Activated naive CD4-positive, alpha-beta T cell treated with anti-CD3 and anti-CD28 coated beads for 36 hours (primary cell): Measurements from ENCODE around the gene CFAP45. TPM values are rescaled to one million over a fixed set of nuclear protein-coding genes. Genes with fewer than 3 reads are reported as not detected.

Experiments
- CTCF ChIA-PET: fragments of 350-600 bp; sonication (Branson Sonifier 250); formaldehyde crosslinking; loops from one replicate; lab custom pipeline; 2021; ENCODE audit warnings: antibody characterized with exemption; lab: Charles Lee
- DNase-seq: peaks from one replicate; pipeline ENCODE4 v3.0.0-alpha.2; 2020
- H3K27ac Mint-ChIP-seq: one replicate; pipeline ENCODE4 v1.8.0; 2021; ENCODE audit warnings: mild to moderate bottlenecking, mixed read lengths
- H3K27me3 Mint-ChIP-seq: one replicate; pipeline ENCODE4 v1.8.0; 2021; ENCODE audit warnings: low read depth, mixed read lengths
- H3K36me3 Mint-ChIP-seq: one replicate; pipeline ENCODE4 v1.8.0; 2021; ENCODE audit warnings: low read depth, mixed read lengths
- H3K4me1 Mint-ChIP-seq: one replicate; pipeline ENCODE4 v1.8.0; 2021; ENCODE audit warnings: low read depth, mixed read lengths
- H3K4me3 Mint-ChIP-seq: one replicate; pipeline ENCODE4 v1.8.0; 2021; ENCODE audit warnings: mild to moderate bottlenecking, moderate library complexity, mixed read lengths
- H3K9me3 Mint-ChIP-seq: one replicate; pipeline ENCODE4 v1.8.0; 2021; ENCODE audit warnings: mixed read lengths
- intact Hi-C: fragments of 100-400 bp; cut with micrococcal nuclease; formaldehyde crosslinking; loops from one replicate; pipeline ENCODE4 v1.15.1; 2023
- total RNA-seq, 2 experiments: library from RNA; stranded (reverse); gene quantifications; one replicate each; pipeline ENCODE4 v1.2.3, GENCODE V29; 2021

CFAP45 gene
- total RNA-seq, 2 experiments from 2014 or later = 2.1 to 2.6 TPM

DNA sequence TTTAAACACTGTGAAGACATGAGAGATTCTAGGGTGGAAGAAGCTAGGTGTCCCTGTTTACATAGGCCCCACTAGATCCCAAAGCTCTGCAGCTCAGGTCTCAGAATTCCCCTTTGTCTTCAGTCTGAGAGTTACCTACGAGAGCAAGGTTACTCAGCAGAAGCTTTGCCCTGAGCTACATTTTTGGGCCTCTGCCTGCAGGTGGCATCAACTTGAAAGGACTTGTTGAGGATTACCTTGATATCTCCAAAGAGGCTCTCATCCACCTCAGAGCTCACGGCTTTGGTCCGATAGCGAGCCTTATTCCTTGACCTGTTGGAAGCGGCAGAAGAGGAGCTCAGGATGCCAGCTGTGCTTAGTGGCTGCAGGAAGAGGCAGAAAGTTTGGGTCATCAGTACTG is 7.0 kb downstream of the CFAP45 start:
- intact Hi-C loops = loop anchor here (2.0 to 10.0 kb wide), 2 partner anchors 32 to 758 kb away; partner anchors contain the start of gene TAGLN2
- Mint-ChIP-seq H3K4me1 (peaks cover 6% of the 10 kb centered on the region), H3K9me3 (no peaks in the 10 kb centered on the region), H3K36me3 (no peaks in the 10 kb centered on the region), H3K4me3 (no peak overlapping the region), H3K27me3 (no peaks in the 10 kb centered on the region), H3K27ac (no peak overlapping the region)
- DNase-seq = peak; percentile 36
- CTCF ChIA-PET = interaction anchor here (0.6 to 9.6 kb wide), 27 partner anchors 8 to 680 kb away, joined by 3 to 303 read pairs (median 4); partner anchors contain the start of genes DUSP23, FCRL6 and SLAMF8

DNA sequence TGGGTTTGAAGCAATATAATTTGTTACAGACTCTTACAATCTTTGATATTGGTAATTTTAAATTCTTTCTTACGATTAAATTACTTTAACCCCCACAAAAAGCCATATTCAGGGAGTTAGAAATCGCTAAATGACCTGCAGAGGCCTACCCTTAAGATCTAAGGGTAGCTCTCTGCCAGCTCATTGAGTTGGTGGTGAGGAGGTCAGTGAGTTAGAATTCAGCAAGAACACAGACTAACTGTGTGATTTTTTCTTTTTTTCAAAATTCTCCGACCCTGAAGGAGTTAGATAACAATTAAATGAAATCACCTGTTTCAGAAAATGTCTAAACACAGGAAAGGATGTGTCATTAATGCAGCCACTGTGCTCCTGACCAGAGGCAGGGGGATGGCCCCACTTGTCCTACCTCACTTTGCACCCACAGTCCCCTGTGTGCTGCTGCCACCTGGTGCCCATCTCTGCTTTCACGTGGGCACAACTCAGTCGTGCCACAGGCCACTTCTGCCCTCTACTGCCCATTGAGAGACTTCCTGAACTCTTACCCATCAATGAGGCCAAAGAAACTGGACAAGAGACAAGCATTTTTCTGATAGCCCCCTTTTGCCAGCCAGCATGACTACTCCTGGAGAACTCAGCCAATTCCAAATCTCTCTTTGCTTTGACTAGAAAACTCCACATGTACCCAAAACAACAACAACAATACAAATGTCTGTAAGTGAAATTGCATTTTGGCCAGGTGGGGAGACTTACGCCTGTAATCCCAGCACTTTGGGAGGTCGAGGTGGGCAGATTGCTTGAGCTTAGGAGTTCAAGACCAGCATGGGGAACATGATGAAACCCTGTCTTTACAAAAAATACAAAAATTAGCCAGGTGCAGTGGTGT is 8.4 kb downstream of the CFAP45 start:
- DNase-seq = peak; percentile 87
- CTCF ChIA-PET = interaction anchor here (0.6 to 9.6 kb wide), 36 partner anchors 11 to 681 kb away, joined by 3 to 303 read pairs (median 4); partner anchors contain the start of genes DUSP23, FCRL6 and SLAMF8
- Mint-ChIP-seq H3K9me3 (no peaks in the 10 kb centered on the region), H3K27me3 (no peaks in the 10 kb centered on the region), H3K36me3 (no peaks in the 10 kb centered on the region), H3K27ac (no peak overlapping the region), H3K4me3 (no peak overlapping the region), H3K4me1 (peaks cover 6% of the 10 kb centered on the region)
- intact Hi-C loops = loop anchor here (1.0 to 10.0 kb wide), 9 partner anchors 33 to 757 kb away; partner anchors contain the start of genes DUSP23, IGSF9 and TAGLN2

DNA sequence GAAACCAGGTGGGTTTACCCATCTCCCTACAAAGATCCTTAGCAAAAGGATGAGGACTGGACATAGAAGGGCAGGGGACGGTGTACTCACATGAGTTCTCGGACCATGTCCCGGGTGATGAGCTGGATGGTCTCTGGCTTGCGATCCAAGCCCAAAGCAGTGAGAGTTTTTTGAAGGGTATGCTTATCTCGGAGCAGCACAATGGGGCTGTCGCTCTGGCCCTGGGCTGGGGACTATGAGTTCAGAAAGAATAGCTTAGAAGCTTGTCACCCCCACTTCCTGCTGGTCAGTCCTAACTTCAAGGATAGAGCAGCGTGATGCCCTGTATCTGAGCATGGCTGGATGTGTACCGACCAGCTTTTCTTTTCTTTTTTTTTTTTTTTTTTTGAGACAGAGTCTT is 9.6 kb downstream of the CFAP45 start:
- Mint-ChIP-seq H3K27ac (no peak overlapping the region), H3K36me3 (no peaks in the 10 kb centered on the region), H3K4me1 (peaks cover 6% of the 10 kb centered on the region), H3K9me3 (no peaks in the 10 kb centered on the region), H3K4me3 (no peak overlapping the region), H3K27me3 (no peaks in the 10 kb centered on the region)
- DNase-seq = no peak
- CTCF ChIA-PET = interaction anchor here (0.6 to 9.6 kb wide), 18 partner anchors 11 to 680 kb away, joined by 3 to 303 read pairs (median 4); partner anchors contain the start of genes DUSP23 and FCRL6
- intact Hi-C loops = loop anchor here (2.0 to 10.0 kb wide), 4 partner anchors 36 to 756 kb away; partner anchors contain the start of gene IGSF9

DNA sequence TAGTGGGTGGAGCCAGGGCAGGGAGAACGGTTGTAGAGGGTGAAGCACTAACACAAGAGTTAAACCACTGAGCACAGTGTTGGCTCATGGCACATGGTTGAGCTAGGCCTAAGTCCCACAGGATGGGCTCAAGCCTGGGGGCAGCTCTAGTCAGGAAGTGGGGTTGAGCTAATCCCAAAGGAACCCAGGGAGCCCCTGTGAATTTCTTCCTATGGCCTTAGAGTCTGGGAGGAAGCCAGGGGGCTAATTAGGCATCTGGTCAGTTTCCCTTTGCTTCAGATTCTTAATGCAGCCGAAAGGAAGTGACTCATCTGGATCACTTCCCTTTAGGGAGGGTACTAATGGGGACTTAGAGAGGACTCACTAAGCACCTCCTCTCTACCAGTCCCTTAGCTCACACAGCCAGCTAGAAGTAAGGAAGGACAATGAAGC is 10.1 kb downstream of the CFAP45 start:
- CTCF ChIA-PET = interaction anchor here (0.6 to 9.6 kb wide), 16 partner anchors 26 to 239 kb away, joined by 3 to 303 read pairs (median 4); partner anchors contain the start of genes DUSP23 and FCRL6
- H3K4me3 Mint-ChIP-seq = no peak overlapping the region
- DNase-seq = no peak
- no peaks in the 10 kb centered on the region for H3K9me3 Mint-ChIP-seq
- no peaks in the 10 kb centered on the region for H3K27me3 Mint-ChIP-seq
- no peak overlapping the region for H3K27ac Mint-ChIP-seq
- H3K36me3 Mint-ChIP-seq = no peaks in the 10 kb centered on the region
- intact Hi-C loops = loop anchor here (2.0 to 10.0 kb wide), 4 partner anchors 35 to 755 kb away; partner anchors contain the start of gene IGSF9
- peaks cover 6% of the 10 kb centered on the region for H3K4me1 Mint-ChIP-seq

DNA sequence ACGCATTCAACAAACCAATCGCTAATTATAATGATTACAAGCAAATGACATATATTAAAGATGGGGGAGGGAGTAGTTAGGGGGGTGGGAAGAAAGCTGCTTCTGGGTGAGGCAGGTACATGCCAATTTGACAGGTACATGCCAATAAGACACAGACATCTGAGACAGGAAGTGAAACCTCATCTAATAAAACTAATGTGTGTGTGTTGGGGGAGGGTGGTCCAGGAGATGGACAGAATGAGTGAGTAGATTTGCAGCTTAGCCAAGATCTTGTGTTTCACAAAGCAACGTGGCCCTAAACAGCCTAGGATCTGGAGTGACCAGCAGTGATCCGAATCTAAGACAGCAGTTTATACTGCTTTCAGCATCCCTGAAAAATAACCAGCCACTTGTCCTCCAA is 10.8 kb downstream of the CFAP45 start:
- CTCF ChIA-PET = interaction anchor here (1.0 to 9.6 kb wide), 7 partner anchors 25 to 164 kb away, joined by 3 to 303 read pairs (median 5); partner anchors contain the start of genes DUSP23 and FCRL6
- Mint-ChIP-seq H3K36me3 (no peaks in the 10 kb centered on the region), H3K27me3 (no peaks in the 10 kb centered on the region), H3K4me3 (no peak overlapping the region), H3K4me1 (peaks cover 6% of the 10 kb centered on the region), H3K27ac (no peak overlapping the region), H3K9me3 (no peaks in the 10 kb centered on the region)
- intact Hi-C loops = no loop called here
- no peak for DNase-seq

DNA sequence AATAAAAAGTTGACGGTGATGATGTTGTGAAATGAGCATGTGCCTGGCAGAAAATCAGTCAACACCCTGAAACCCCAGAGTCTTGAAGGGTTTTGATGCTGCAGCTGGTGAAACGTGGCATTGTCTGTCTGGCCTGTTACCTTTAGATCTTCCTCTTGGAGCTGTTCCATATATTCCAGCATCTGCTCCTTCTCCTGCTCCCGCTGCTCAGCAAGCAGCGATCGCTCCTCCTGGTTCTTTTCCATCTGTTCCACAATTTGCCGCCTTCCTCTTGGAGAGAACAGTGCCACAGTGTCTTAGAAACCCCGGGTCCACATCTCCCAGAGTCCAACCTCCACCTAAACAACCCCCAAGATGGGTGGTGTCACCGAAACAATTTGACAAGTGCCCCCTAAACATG is 15.7 kb downstream of the CFAP45 start:
- H3K27ac Mint-ChIP-seq = no peak overlapping the region
- no peak for DNase-seq
- H3K4me3 Mint-ChIP-seq = no peak overlapping the region
- no peaks in the 10 kb centered on the region for H3K27me3 Mint-ChIP-seq
- CTCF ChIA-PET = interaction anchor here (1.1 to 1.5 kb wide), 2 partner anchors 8 to 85 kb away, joined by 3 read pairs; no protein-coding TSS in a partner anchor
- intact Hi-C loops = no loop called here
- H3K36me3 Mint-ChIP-seq = no peaks in the 10 kb centered on the region
- H3K4me1 Mint-ChIP-seq = no peaks in the 10 kb centered on the region
- no peaks in the 10 kb centered on the region for H3K9me3 Mint-ChIP-seq

DNA sequence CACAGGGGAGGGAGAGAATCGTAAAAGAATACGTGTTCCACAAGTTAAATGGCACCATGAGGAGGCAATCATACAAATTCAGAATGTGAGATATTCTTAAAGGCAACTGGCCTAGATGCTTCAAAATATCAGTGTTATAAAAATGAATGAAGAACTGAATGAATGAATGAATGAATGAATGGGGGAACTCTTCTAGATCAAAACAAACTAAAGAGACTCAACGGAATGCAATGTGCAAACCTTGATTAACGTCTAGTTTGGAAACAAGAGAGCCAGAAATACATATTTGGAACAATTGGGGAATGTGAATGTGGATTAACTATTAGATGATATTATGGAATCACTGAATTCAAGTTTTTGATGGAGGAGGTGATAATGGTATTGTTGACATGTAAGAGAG is 16.8 kb downstream of the CFAP45 start:
- CTCF ChIA-PET = interaction anchor here (0.8 to 1.0 kb wide), 2 partner anchors 84 to 85 kb away, joined by 3 to 4 read pairs; no protein-coding TSS in a partner anchor
- no peak overlapping the region for H3K27ac Mint-ChIP-seq
- H3K27me3 Mint-ChIP-seq = no peaks in the 10 kb centered on the region
- H3K36me3 Mint-ChIP-seq = no peaks in the 10 kb centered on the region
- intact Hi-C loops = no loop called here
- no peak overlapping the region for H3K4me3 Mint-ChIP-seq
- H3K4me1 Mint-ChIP-seq = no peaks in the 10 kb centered on the region
- no peak for DNase-seq
- H3K9me3 Mint-ChIP-seq = no peaks in the 10 kb centered on the region

DNA sequence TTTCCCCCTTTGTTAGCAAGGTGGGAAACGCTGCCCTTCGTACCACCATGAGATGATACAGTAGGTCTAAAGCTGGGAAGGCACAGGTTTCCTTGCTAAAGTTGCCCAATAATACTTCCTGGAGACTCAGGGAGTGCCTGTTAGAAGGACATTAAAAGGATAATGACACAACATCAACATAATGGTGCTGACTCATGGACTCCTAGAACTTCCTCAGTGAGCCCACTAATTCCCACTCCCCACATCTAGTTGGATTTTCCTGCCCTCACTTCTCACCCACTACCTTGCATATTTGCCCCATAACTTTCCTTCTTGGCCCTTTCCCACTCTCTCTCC is 17.5 kb downstream of the CFAP45 start:
- DNase-seq = no peak
- no peak overlapping the region for H3K27ac Mint-ChIP-seq

DNA sequence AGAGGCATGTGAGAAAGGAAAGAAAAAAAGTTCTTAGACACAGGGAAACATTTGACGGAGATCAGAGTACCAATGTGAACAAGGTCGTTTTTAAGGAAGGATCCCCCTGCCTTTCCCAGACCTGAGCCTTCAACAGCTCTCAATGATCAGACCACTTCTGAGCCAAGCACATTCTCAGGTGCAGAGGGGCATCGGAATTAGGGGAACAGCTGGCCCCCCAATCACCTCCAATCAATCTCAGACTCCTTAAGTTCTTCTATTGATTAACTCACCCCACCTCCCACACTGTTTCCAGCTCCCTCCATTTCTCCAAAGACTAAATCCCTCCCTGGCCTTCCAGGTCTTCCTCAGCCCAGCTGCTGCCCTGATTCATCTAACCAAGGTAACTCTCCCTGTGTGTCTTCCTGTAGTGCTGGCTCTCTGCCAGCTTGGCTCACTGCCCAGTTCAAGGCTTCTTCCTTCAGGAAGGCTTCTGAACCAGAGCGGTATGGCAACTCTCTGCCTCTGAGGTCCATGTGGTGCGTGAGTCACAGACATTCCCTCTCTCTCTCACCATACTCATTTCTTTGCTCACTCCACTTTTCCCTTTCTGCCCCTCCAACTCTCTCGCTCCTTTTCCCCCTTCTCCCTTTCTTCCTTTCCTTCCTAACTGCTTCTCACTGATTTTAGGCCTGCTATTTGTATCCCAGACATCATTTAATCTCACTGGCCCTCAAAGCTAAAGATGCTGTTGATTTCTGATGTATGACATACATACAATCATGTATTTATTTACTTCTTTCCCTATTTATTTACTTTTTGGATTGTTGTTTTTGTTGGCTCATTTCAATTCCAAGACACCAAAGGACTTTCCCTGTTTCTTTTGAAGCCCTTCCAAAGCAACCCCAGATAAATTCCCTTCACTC is 18.1 kb downstream of the CFAP45 start:
- intact Hi-C loops = no loop called here
- Mint-ChIP-seq H3K27ac (no peak overlapping the region), H3K27me3 (no peaks in the 10 kb centered on the region), H3K36me3 (no peaks in the 10 kb centered on the region), H3K4me3 (no peak overlapping the region), H3K4me1 (no peaks in the 10 kb centered on the region), H3K9me3 (no peaks in the 10 kb centered on the region)
- peak; percentile 47 for DNase-seq
- CTCF ChIA-PET = interaction anchor here (1.0 to 2.3 kb wide), 2 partner anchors 83 kb away, joined by 4 to 6 read pairs; no protein-coding TSS in a partner anchor

More for the DNA sequence above, 17.5 kb downstream of the CFAP45 start:
- H3K4me3 Mint-ChIP-seq = no peak overlapping the region
- no peaks in the 10 kb centered on the region for H3K4me1 Mint-ChIP-seq
- intact Hi-C loops = no loop called here
- no peaks in the 10 kb centered on the region for H3K27me3 Mint-ChIP-seq
- H3K9me3 Mint-ChIP-seq = no peaks in the 10 kb centered on the region
- CTCF ChIA-PET = interaction anchor here (0.8 to 1.0 kb wide), 2 partner anchors 83 to 85 kb away, joined by 3 to 4 read pairs; no protein-coding TSS in a partner anchor
- no peaks in the 10 kb centered on the region for H3K36me3 Mint-ChIP-seq

DNA sequence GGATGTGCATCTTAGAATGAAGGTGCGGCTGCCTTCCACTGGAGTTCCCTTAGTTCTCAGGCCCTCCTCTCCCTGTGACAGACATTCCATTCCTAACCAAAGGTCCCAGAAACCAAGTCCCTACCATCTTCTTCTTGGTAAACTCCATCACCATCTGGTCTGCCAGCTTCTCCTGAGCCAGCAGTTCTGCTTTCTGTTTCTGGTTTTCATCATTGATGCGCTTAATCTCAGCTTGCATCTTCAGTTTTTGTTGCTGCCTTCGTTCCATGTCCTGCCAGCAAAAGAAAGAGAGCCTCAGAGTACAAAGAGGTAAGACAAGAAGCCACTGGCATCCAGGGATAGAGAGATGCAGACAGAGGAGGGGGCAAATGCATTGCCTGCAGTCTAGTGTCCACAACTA is 19.5 kb downstream of the CFAP45 start:
- DNase-seq = no peak
- H3K4me3 Mint-ChIP-seq = no peak overlapping the region
- no peaks in the 10 kb centered on the region for H3K4me1 Mint-ChIP-seq
- CTCF ChIA-PET = interaction anchor here (0.6 to 2.3 kb wide), 3 partner anchors 12 to 111 kb away, joined by 3 to 6 read pairs (median 5); no protein-coding TSS in a partner anchor
- no peak overlapping the region for H3K27ac Mint-ChIP-seq
- no peaks in the 10 kb centered on the region for H3K27me3 Mint-ChIP-seq
- intact Hi-C loops = no loop called here
- H3K9me3 Mint-ChIP-seq = no peaks in the 10 kb centered on the region
- no peaks in the 10 kb centered on the region for H3K36me3 Mint-ChIP-seq

DNA sequence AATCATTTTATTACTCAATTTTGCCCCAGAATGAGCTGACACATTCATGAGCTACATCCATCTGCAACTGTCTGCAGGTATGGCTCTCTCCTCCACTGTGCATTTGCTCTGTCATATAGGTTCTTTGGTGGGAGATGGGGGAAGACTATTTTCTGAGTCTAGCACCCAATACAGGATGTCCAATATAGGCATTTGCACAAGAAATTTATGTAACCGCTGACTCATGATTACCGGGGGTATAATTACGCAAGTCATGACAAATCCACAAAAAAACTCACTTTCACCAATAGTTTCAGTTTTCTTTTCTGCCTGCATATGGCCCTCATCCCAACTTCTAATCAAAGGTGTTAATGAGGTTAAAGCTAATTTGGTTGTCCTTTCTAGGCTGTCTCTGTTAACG is 20.0 kb downstream of the CFAP45 start:
- Mint-ChIP-seq H3K27ac (no peak overlapping the region), H3K4me3 (no peak overlapping the region), H3K9me3 (no peaks in the 10 kb centered on the region), H3K4me1 (no peaks in the 10 kb centered on the region), H3K27me3 (no peaks in the 10 kb centered on the region), H3K36me3 (no peaks in the 10 kb centered on the region)
- CTCF ChIA-PET = interaction anchor here (1.5 to 2.5 kb wide), 3 partner anchors 11 to 81 kb away, joined by 3 to 9 read pairs (median 6); no protein-coding TSS in a partner anchor
- intact Hi-C loops = no loop called here
- no peak for DNase-seq
